ENCODE results near the gene ENTHD1. TPM values are rescaled to one million over a fixed set of nuclear protein-coding genes. Genes with fewer than 3 reads are reported as not detected.

Gene ENTHD1
- total and polyA plus RNA-seq, 2 of the 8 experiments (the other 6 are each of a cell fraction or from before 2014, with no cell fraction given) = not detected

DNA sequence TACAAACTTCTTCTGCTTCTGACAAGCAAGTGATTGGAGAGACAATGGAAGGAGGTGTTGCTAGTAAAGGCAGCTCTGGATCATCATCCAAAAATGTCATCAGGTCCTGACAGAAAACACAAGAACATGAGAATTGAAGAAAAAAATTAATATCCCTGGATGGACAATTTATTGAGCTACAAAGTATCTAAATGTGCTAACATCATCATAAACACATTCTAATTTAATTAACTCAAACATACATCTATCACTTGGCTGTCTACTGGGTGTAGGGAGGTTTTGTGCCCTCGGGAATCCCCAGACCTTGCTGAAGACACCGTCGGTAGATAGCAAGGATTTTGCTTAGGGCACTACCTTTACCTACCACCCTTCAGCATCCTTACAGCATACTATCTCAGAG lies 72.6 kb downstream of the ENTHD1 start:
- no peak overlapping the region for H2BK20ac ChIP-seq (ENCODE audit: low read length)
- H3K36me3 ChIP-seq (ENCODE audit: control insufficient read depth in 2 of 4, insufficient read depth in 4 of 4, low read length in 3 of 4) = no peaks in the 10 kb centered on the region
- no peak overlapping the region for H2BK15ac ChIP-seq (ENCODE audit: low read length)
- no peak overlapping the region for H3K4me3 ChIP-seq (ENCODE audit: extremely low read depth in 1 of 4, insufficient read depth in 2 of 4, low read depth in 3 of 4, low read length in 4 of 4)
- no peak overlapping the region for H3K14ac ChIP-seq (ENCODE audit: insufficient read length)
- H3K4ac ChIP-seq (replicated peaks; ENCODE audit: insufficient read length, low read depth, low read length) = no peak overlapping the region
- H3K23ac ChIP-seq (ENCODE audit: insufficient read length) = no peak overlapping the region
- H4K8ac ChIP-seq (ENCODE audit: extremely low read depth, insufficient read depth, low read length) = no peak overlapping the region
- no peak overlapping the region for H2AK5ac ChIP-seq (ENCODE audit: low read depth, low read length)
- H2BK120ac ChIP-seq (replicated peaks; ENCODE audit: low read depth, low read length) = no peak overlapping the region
- H3K4me2 ChIP-seq (ENCODE audit: insufficient read depth in 1 of 2, low read depth in 2 of 2, low read length in 2 of 2) = no peak overlapping the region
- no peak overlapping the region for H3K56ac ChIP-seq (replicated peaks; ENCODE audit: insufficient read length, low read depth, low read length)
- H3K18ac ChIP-seq (ENCODE audit: extremely low read depth, low read length) = no peak overlapping the region
- no peak overlapping the region for H2BK5ac ChIP-seq (ENCODE audit: low read depth, low read length)
- ChIA-PET CTCF (ENCODE audit: partially characterized antibody) (no interaction called here), POLR2A (ENCODE audit: partially characterized antibody) (no interaction called here)
- DNase-seq (ENCODE audit: low read depth in 1 of 2, low spot score in 2 of 2) = no peak
- WGBS, 2 experiments (ENCODE audit: extremely low coverage in 1 of 2, insufficient coverage in 1 of 2, insufficient read length in 1 of 2, insufficient replicate concordance in 2 of 2, low coverage in 1 of 2, low lambda C conversion rate in 2 of 2, missing lambda C conversion rate in 1 of 2) = 84% methylated on average over 3 of the region's 3 CpGs; no CpG with 5 or more reads in 1 of the 2 experiments
- H4K20me1 ChIP-seq (replicated peaks in 1 of 2; ENCODE audit: control insufficient read depth in 1 of 2, insufficient read depth in 2 of 2, low read length in 2 of 2) = no peaks in the 10 kb centered on the region
- no peaks in the 10 kb centered on the region for H3K4me1 ChIP-seq (replicated peaks in 1 of 4; ENCODE audit: control insufficient read depth in 3 of 4, insufficient read depth in 4 of 4, low read length in 3 of 4)
- H3K9ac ChIP-seq (replicated peaks in 1 of 4; ENCODE audit: extremely low read depth in 1 of 4, low read depth in 3 of 4, low read length in 3 of 4) = peak overlapping the region in 1 of 4 experiments; percentile 34; a peak in 1 of 7 replicates
- H3K9me3 ChIP-seq (ENCODE audit: insufficient read depth in 2 of 2, low read depth in 1 of 2, low read length in 1 of 2) = no peaks in the 10 kb centered on the region
- no peaks in the 10 kb centered on the region for H3K79me1 ChIP-seq (ENCODE audit: low read depth, low read length)
- H3K27ac ChIP-seq (ENCODE audit: low read depth, low read length) = no peak overlapping the region
- no peak overlapping the region for H4K91ac ChIP-seq (replicated peaks; ENCODE audit: insufficient read length, low read length)
- FAIRE-seq = no peak
- no peak overlapping the region for H2AFZ ChIP-seq (ENCODE audit: low read length)
- no peaks in the 10 kb centered on the region for H3K23me2 ChIP-seq (ENCODE audit: low read depth, low read length)
- no peaks in the 10 kb centered on the region for H3K79me2 ChIP-seq (ENCODE audit: control insufficient read depth in 1 of 2, insufficient read depth in 2 of 2, low read length in 2 of 2)
- TF ChIP-seq CHD1 (IDR thresholded peaks at IDR 0.05; ENCODE audit: low read depth, low read length) (no peak), HDAC6 (IDR thresholded peaks at IDR 0.05; ENCODE audit: low read depth, low read length) (no peak), KDM5A (IDR thresholded peaks at IDR 0.05; ENCODE audit: low read length) (no peak)
- H2BK12ac ChIP-seq (ENCODE audit: low read depth, low read length) = no peak overlapping the region
- no peaks in the 10 kb centered on the region for H3K27me3 ChIP-seq (replicated peaks in 1 of 4; ENCODE audit: control insufficient read depth in 3 of 4, extremely low read depth in 1 of 4, insufficient read depth in 3 of 4, low read length in 3 of 4)
- no peak overlapping the region for H4K5ac ChIP-seq (ENCODE audit: insufficient read length, low read depth, low read length)

Data from H1 (cell line).